C4-2B (cell line): Measurements from ENCODE around the gene SLC2A14.

Source experiments
- ZFX ChIP-seq: fragments of 450-650 bp; IDR thresholded peaks from 2 replicates; pipeline ENCODE4 v1.6.1; 2017
- TF ChIP-seq, protein P1 (sequence below): fragments of 450-650 bp; conservative IDR thresholded peaks from 2 replicates; pipeline ENCODE4 v1.5.1; 2017; ENCODE audit warnings: mild to moderate bottlenecking

DNA sequence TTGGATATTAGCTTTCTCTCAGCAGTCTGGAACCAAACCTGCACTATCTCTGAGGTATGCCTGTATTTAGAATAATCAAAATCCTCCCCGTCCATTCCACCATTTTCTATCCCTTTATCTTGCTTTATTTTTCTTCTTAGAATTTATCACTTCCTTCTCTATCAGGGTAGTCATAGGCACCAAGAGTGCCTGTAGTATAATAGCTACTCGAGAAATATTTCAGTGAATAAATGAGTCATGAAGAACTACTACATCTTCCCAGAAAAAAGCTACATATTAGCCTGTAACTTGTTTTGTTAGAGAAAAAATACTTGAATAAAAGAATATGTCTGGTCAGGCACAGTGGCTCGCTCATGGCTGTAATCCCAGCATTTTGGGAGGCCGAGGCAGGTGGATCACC is 4.3 kb downstream of the SLC2A14 start:
- TF ChIP-seq, protein P1, sequence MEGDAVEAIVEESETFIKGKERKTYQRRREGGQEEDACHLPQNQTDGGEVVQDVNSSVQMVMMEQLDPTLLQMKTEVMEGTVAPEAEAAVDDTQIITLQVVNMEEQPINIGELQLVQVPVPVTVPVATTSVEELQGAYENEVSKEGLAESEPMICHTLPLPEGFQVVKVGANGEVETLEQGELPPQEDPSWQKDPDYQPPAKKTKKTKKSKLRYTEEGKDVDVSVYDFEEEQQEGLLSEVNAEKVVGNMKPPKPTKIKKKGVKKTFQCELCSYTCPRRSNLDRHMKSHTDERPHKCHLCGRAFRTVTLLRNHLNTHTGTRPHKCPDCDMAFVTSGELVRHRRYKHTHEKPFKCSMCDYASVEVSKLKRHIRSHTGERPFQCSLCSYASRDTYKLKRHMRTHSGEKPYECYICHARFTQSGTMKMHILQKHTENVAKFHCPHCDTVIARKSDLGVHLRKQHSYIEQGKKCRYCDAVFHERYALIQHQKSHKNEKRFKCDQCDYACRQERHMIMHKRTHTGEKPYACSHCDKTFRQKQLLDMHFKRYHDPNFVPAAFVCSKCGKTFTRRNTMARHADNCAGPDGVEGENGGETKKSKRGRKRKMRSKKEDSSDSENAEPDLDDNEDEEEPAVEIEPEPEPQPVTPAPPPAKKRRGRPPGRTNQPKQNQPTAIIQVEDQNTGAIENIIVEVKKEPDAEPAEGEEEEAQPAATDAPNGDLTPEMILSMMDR, result no peak
- TF ChIP-seq ZFX, result no peak
